HepG2 (cell line): Measurements from ENCODE around the gene RMI2. TPM values are rescaled to one million over a fixed set of nuclear protein-coding genes. Genes with fewer than 3 reads are reported as not detected.

ENCODE experiments used
- ATAC-seq: fragments of 200-7000 bp; cut with Tn5 transposase; 3 replicates; pipeline ENCODE4 v1.9.1; 2020; ENCODE audit warnings: mild to moderate bottlenecking, moderate library complexity
- BruUV-seq: library from RNA; stranded (reverse); fragments of 400-500 nt; replicated peaks from 2 replicates; lab custom pipeline; 2021; lab: Mats Ljungman, UMichigan
- CTCF ChIA-PET: fragments of 300-600 bp; formaldehyde crosslinking; extraction: SDS; loops from one replicate; lab custom pipeline; 2021; ENCODE audit warnings: low total read pairs, inconsistent platforms, low intra/inter-chr PET ratio; lab: Yijun Ruan, JAX
- POLR2A ChIA-PET: fragments of 350-600 bp; sonication (Branson Sonifier 250); formaldehyde crosslinking; loops from one replicate; lab custom pipeline; 2020; ENCODE audit warnings: antibody characterized with exemption, inconsistent platforms; lab: Yijun Ruan, JAX
- DNase-seq: peaks from one replicate; pipeline ENCODE4 v3.0.0-alpha.2; 2015; ENCODE audit warnings: low spot score
- FAIRE-seq: peaks from 3 replicates; lab custom pipeline; 2011; peaks lifted over from hg19 to GRCh38; lab: Jason Lieb, UNC
- H2AFZ ChIP-seq: one replicate; pipeline ENCODE4 v1.6.1; 2011; ENCODE audit warnings: low read length, inconsistent platforms
- H3K27ac ChIP-seq: fragments of 300-600 bp; 3 replicates; pipeline ENCODE4 v1.8.0; 2011; ENCODE audit warnings: mixed run types, mild to moderate bottlenecking, mixed read lengths, low read length, inconsistent platforms; ENCODE audit not compliant: insufficient read depth; ENCODE audit errors: extremely low read length
- H3K27me3 ChIP-seq, 2 experiments: fragments of 200-600 bp in 1 of 2; 2 replicates in 1 of 2; 3 replicates in 1 of 2; pipeline versions ENCODE4 v1.6.0 to v1.8.0; 2011; ENCODE audit warnings: low read length in 2 of 2, mild to moderate bottlenecking in 2 of 2, moderate library complexity in 2 of 2, inconsistent platforms in 1 of 2; ENCODE audit not compliant: insufficient read depth in 2 of 2, control insufficient read depth in 1 of 2
- H3K36me3 ChIP-seq, 2 experiments: fragments of 200-600 bp in 1 of 2; replicated peaks in 1 of 2; 2 replicates in 1 of 2; 3 replicates in 1 of 2; pipeline versions ENCODE4 v1.5.1 to v1.8.0; 2011; ENCODE audit warnings: low read length in 2 of 2, inconsistent platforms in 1 of 2; ENCODE audit not compliant: insufficient read depth in 2 of 2, control insufficient read depth in 1 of 2
- H3K4me1 ChIP-seq: 2 replicates; pipeline ENCODE4 v1.5.1; 2012; ENCODE audit warnings: low read length, inconsistent platforms; ENCODE audit not compliant: insufficient read depth
- H3K4me2 ChIP-seq: 2 replicates; pipeline ENCODE4 v1.6.0; 2011; ENCODE audit warnings: low read depth, low read length, inconsistent platforms
- H3K4me3 ChIP-seq, 3 experiments: fragments of 200-600 bp in 1 of 3; sonication (generic), shearing (Covaris generic) in 1 of 3; replicated peaks in 1 of 3; 2 replicates each; pipeline ENCODE4 v1.5.1; 2011 to 2016; ENCODE audit warnings: low read length in 3 of 3, inconsistent platforms in 2 of 3, low read depth in 2 of 3, mild to moderate bottlenecking in 2 of 3, control low read depth in 1 of 3, mixed read lengths in 1 of 3; ENCODE audit not compliant: insufficient read depth in 1 of 3
- H3K79me2 ChIP-seq: one replicate; pipeline ENCODE4 v1.6.1; 2011; ENCODE audit warnings: low read length, inconsistent platforms; ENCODE audit not compliant: insufficient read depth
- H3K9ac ChIP-seq: 2 replicates; pipeline ENCODE4 v1.6.0; 2011; ENCODE audit warnings: mild to moderate bottlenecking, low read depth, low read length, inconsistent platforms; ENCODE audit not compliant: insufficient read depth
- H3K9me3 ChIP-seq: 2 replicates; pipeline ENCODE4 v1.5.1; 2012; ENCODE audit warnings: mild to moderate bottlenecking, low read length
- H4K20me1 ChIP-seq: 2 replicates; pipeline ENCODE4 v1.6.0; 2011; ENCODE audit warnings: inconsistent platforms, mild to moderate bottlenecking, low read length, moderate library complexity; ENCODE audit not compliant: insufficient read depth
- EZH2 ChIP-seq: conservative IDR thresholded peaks from 2 replicates; pipeline ENCODE4 v1.6.1; 2012; ENCODE audit warnings: mild to moderate bottlenecking, low read depth, low read length, moderate library complexity
- NFATC3 ChIP-seq: sonication (generic); formaldehyde crosslinking; IDR thresholded peaks from 2 replicates; pipeline ENCODE4 v1.5.1; 2020; ENCODE audit warnings: mild to moderate bottlenecking, missing genetic modification reagents
- TCF7 ChIP-seq: sonication (generic); IDR thresholded peaks from 2 replicates; pipeline ENCODE4 v1.6.1; 2016; ENCODE audit warnings: antibody characterized with exemption, low read depth
- ZNF101 ChIP-seq: sonication (generic); formaldehyde crosslinking; IDR thresholded peaks from 2 replicates; pipeline ENCODE4 v1.4.0; 2020; ENCODE audit warnings: mild to moderate bottlenecking, low read depth, missing genetic modification reagents, borderline replicate concordance
- ZNF121 ChIP-seq: sonication (generic); formaldehyde crosslinking; IDR thresholded peaks from 2 replicates; pipeline ENCODE4 v1.5.0; 2020; ENCODE audit warnings: mild to moderate bottlenecking, missing genetic modification reagents
- ZNF274 ChIP-seq: sonication (generic); formaldehyde crosslinking; IDR thresholded peaks from 2 replicates; pipeline ENCODE4 v1.5.1; 2020; ENCODE audit warnings: mild to moderate bottlenecking, missing genetic modification reagents
- WGBS: methylation state at CpG from one replicate; pipeline ENCODE4 v1.1.6; 2017; ENCODE audit warnings: low lambda C conversion rate; 5-methylcytosine and 5-hydroxymethylcytosine counted together
- in situ Hi-C: cut with HindIII; loops from 2 replicates; pipeline ENCODE4 v1.10.0; 2017; ENCODE audit warnings: low pct_unique_long_range_greater_than_20kb; ENCODE audit not compliant: extremely low pct_ligation_motif_present
- intact Hi-C: fragments of 100-400 bp; cut with micrococcal nuclease; formaldehyde crosslinking; loops from one replicate; pipeline ENCODE4 v1.10.0; 2022; ENCODE audit not compliant: unreplicated experiment
- polyA plus RNA-seq, 8 experiments: library from polyadenylated mRNA; depleted of rRNA in 3 of 8; stranded (reverse) in 7 of 8; unstranded in 1 of 8; fragments of >200 nt; fragmentation: Illumina TruSeq in 4 of 8; extraction: Trizol in 4 of 8; gene quantifications; 2 replicates each; pipeline versions ENCODE4 v1.2.1 to v1.2.3, GENCODE V29; 2011 to 2016; ENCODE audit warnings: low read depth in 4 of 8, missing spikeins in 1 of 8, mixed read lengths in 1 of 8; ENCODE audit not compliant: insufficient read depth in 1 of 8
- total RNA-seq, 5 experiments: library from RNA; depleted of rRNA; stranded (reverse); fragments of >200 nt; fragmentation: Illumina TruSeq; extraction: Trizol; gene quantifications; 2 replicates each; pipeline ENCODE4 v1.2.3, GENCODE V29; 2016; ENCODE audit warnings: low read depth in 1 of 5
- TF ChIP-seq, protein P1 (sequence below): sonication (generic); formaldehyde crosslinking; IDR thresholded peaks from 2 replicates; pipeline ENCODE4 v1.8.1; 2023; ENCODE audit warnings: missing genetic modification reagents, inconsistent platforms, borderline replicate concordance
- TF ChIP-seq, protein P2 (sequence below): sonication (generic); formaldehyde crosslinking; IDR thresholded peaks from 2 replicates; pipeline ENCODE4 v1.5.0; 2020; ENCODE audit warnings: missing genetic modification reagents, mild to moderate bottlenecking, borderline replicate concordance

Gene RMI2
- total and polyA plus RNA-seq, 2 of the 13 experiments (the other 11 are each of a cell fraction or from before 2014, with no cell fraction given) = 24.5 to 55.7 TPM

DNA sequence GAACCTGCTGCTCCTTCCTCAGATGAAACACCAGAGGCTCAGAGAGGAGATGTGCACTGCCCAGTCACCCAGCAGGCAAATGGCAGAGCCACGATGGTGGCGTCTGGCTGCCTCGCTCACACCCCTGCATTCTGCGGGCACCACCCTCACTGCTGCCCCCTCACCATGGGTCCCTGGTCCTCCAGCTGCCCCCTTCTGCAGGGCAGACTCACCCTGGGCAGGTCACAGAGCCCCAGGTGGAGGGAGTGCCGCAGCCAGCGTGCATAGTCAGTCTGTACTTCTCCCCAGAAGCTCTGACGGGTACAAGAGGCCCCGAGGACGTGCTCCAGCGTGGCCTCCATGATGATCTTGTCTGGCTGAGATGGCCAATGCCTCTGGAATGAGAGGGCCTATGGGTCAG, 52.9 kb downstream of the RMI2 start:
- TF ChIP-seq, protein P1, sequence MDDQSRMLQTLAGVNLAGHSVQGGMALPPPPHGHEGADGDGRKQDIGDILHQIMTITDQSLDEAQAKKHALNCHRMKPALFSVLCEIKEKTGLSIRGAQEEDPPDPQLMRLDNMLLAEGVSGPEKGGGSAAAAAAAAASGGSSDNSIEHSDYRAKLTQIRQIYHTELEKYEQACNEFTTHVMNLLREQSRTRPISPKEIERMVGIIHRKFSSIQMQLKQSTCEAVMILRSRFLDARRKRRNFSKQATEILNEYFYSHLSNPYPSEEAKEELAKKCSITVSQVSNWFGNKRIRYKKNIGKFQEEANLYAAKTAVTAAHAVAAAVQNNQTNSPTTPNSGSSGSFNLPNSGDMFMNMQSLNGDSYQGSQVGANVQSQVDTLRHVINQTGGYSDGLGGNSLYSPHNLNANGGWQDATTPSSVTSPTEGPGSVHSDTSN (CRISPR knock-in tag) = no peak
- TF ChIP-seq TCF7 (no peak), ZNF121 (CRISPR knock-in tag) (no peak), NFATC3 (CRISPR knock-in tag) (no peak), ZNF274 (CRISPR knock-in tag) (0 out of 2 replicates have a peak, but pooled peaks have one; percentile 36), ZNF101 (CRISPR knock-in tag) (no peak), EZH2 (0 out of 2 replicates have a peak, but pooled peaks have one; percentile 36)
- TF ChIP-seq, protein P2, sequence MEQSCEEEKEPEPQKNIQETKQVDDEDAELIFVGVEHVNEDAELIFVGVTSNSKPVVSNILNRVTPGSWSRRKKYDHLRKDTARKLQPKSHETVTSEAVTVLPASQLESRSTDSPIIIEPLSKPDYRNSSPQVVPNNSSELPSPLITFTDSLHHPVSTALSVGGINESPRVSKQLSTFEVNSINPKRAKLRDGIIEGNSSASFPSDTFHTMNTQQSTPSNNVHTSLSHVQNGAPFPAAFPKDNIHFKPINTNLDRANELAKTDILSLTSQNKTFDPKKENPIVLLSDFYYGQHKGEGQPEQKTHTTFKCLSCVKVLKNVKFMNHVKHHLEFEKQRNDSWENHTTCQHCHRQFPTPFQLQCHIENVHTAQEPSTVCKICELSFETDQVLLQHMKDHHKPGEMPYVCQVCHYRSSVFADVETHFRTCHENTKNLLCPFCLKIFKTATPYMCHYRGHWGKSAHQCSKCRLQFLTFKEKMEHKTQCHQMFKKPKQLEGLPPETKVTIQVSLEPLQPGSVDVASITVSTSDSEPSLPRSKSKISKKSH = 0 out of 2 replicates have a peak, but pooled peaks have one; percentile 26
- in situ Hi-C loops = loop anchor here (10.0 kb wide), 1 partner anchor 317 kb away; no protein-coding TSS in a partner anchor
- no peak for DNase-seq

More for the DNA sequence above, 52.9 kb downstream of the RMI2 start:
- CTCF ChIA-PET = no interaction called here
- WGBS = 44% methylated on average over 9 of the region's 10 CpGs
- FAIRE-seq = no peak
- ATAC-seq = no peak
- no peaks in the 10 kb centered on the region for H3K79me2 ChIP-seq
- H3K27me3 ChIP-seq = peaks cover 49 to 76% of the 10 kb centered on the region in 2 experiments
- H3K9me3 ChIP-seq = no peaks in the 10 kb centered on the region
- no peaks in the 10 kb centered on the region; a peak in 1 of 5 replicates for H3K36me3 ChIP-seq
- H2AFZ ChIP-seq = no peak overlapping the region
- no peak overlapping the region for H3K4me3 ChIP-seq
- H3K27ac ChIP-seq = no peak overlapping the region
- H3K9ac ChIP-seq = no peak overlapping the region
- H3K4me2 ChIP-seq = no peak overlapping the region
- H4K20me1 ChIP-seq = no peaks in the 10 kb centered on the region
- intact Hi-C loops = loop anchor here (5.0 kb wide), 1 partner anchor 314 kb away; no protein-coding TSS in a partner anchor
- POLR2A ChIA-PET = no interaction called here
- no TSS peak for BruUV-seq
- H3K4me1 ChIP-seq = peaks cover 49% of the 10 kb centered on the region
